GM12891 (cell line): ENCODE data around the gene BEND3.

Source experiments
- POLR2A ChIP-seq: IDR thresholded peaks from 2 replicates; pipeline ENCODE4 v1.6.1; 2011; ENCODE audit warnings: low read depth, low read length, control low read depth
- POLR2AphosphoS5 ChIP-seq: IDR thresholded peaks from 2 replicates; pipeline ENCODE4 v1.6.1; 2011; ENCODE audit warnings: low read depth, low read length, control low read depth
- POU2F2 ChIP-seq: IDR thresholded peaks from 2 replicates; pipeline ENCODE4 v1.6.1; 2011; ENCODE audit warnings: low read depth, mild to moderate bottlenecking, control low read depth, low read length, moderate library complexity
- TAF1 ChIP-seq: IDR thresholded peaks from 2 replicates; pipeline ENCODE4 v1.6.1; 2011; ENCODE audit warnings: low read depth, low read length, control low read depth

- TF ChIP-seq POLR2A (no peak), POLR2AphosphoS5 (no peak), POU2F2 (no peak), TAF1 (no peak)
Measured at GRCh38 chr6:107154801-107155160, 39.5 kb upstream of the BEND3 start.
